ENCODE results near the gene SEZ6L.

Gene SEZ6L

GRCh38 chr22:26287382-26288225 is 118.3 kb downstream of the SEZ6L start:
- Histone ChIP-seq H3K27me3 (ENCODE audit: control insufficient read depth in 3 of 3, insufficient read depth in 3 of 3, low read depth in 1 of 3, low read length in 3 of 3) (peaks cover 0 to 3% (median 0%) of the 10 kb centered on the region in 3 experiments), H3K23ac (ENCODE audit: low read depth, low read length, poor library complexity) (no peak overlapping the region), H4K8ac (ENCODE audit: low read depth, low read length) (no peak overlapping the region), H2AK5ac (ENCODE audit: low read depth, low read length) (no peak overlapping the region), H2AFZ (ENCODE audit: low read length) (no peak overlapping the region), H3K14ac (ENCODE audit: low read length) (no peak overlapping the region), H3K18ac (ENCODE audit: low read length) (no peak overlapping the region), H2BK15ac (ENCODE audit: low read length) (no peak overlapping the region), H2BK12ac (ENCODE audit: low read length) (no peak overlapping the region), H3K36me3 (replicated peaks in 1 of 2; ENCODE audit: control insufficient read depth in 2 of 2, insufficient read depth in 2 of 2, low read length in 2 of 2) (no peaks in the 10 kb centered on the region), H3K9ac (ENCODE audit: low read depth, low read length, poor library complexity) (no peak overlapping the region), H4K91ac (ENCODE audit: low read depth, low read length, poor library complexity) (no peak overlapping the region), H3K4ac (ENCODE audit: low read length) (no peak overlapping the region), H3K4me1 (ENCODE audit: control insufficient read depth in 2 of 2, insufficient read depth in 1 of 2, low read depth in 1 of 2, low read length in 2 of 2) (no peaks in the 10 kb centered on the region), H3K27ac (replicated peaks; ENCODE audit: low read length) (no peak overlapping the region), H2BK120ac (ENCODE audit: low read depth, low read length) (no peak overlapping the region), H3K4me2 (ENCODE audit: insufficient read depth, low read length, poor library complexity, severe bottlenecking) (no peak overlapping the region), H2BK5ac (ENCODE audit: low read length) (no peak overlapping the region), H3K9me3 (replicated peaks in 1 of 2; ENCODE audit: control insufficient read depth in 2 of 2, insufficient read depth in 1 of 2, low read depth in 1 of 2, low read length in 2 of 2) (no peaks in the 10 kb centered on the region), H3K79me1 (ENCODE audit: low read depth, low read length) (no peaks in the 10 kb centered on the region), H3K4me3 (ENCODE audit: low read length in 2 of 2) (no peak overlapping the region)
- no CpG with 5 or more reads among the region's 7 CpGs for WGBS, 2 donors (ENCODE audit: extremely low coverage in 2 of 2, insufficient read length in 2 of 2, insufficient replicate concordance in 1 of 2)
- no peak for DNase-seq (ENCODE audit: low spot score)

- no peaks in the 10 kb centered on the region for H3K4me1 ChIP-seq (ENCODE audit: control insufficient read depth in 2 of 2, insufficient read depth in 1 of 2, low read depth in 1 of 2, low read length in 2 of 2)
- H3K14ac ChIP-seq (ENCODE audit: low read length): no peak overlapping the region
- H2BK12ac ChIP-seq (ENCODE audit: low read length): no peak overlapping the region
- no peak overlapping the region for H3K23ac ChIP-seq (ENCODE audit: low read depth, low read length, poor library complexity)
- H3K4ac ChIP-seq (ENCODE audit: low read length): no peak overlapping the region
- H3K36me3 ChIP-seq (replicated peaks in 1 of 2; ENCODE audit: control insufficient read depth in 2 of 2, insufficient read depth in 2 of 2, low read length in 2 of 2): no peaks in the 10 kb centered on the region
- no peak overlapping the region for H3K4me2 ChIP-seq (ENCODE audit: insufficient read depth, low read length, poor library complexity, severe bottlenecking)
- no peak for DNase-seq (ENCODE audit: low spot score)
- no peak overlapping the region for H2BK120ac ChIP-seq (ENCODE audit: low read depth, low read length)
- H3K18ac ChIP-seq (ENCODE audit: low read length): no peak overlapping the region
- no peak overlapping the region for H2AFZ ChIP-seq (ENCODE audit: low read length)
- no peak overlapping the region for H3K4me3 ChIP-seq (ENCODE audit: low read length in 2 of 2)
- no peak overlapping the region for H4K8ac ChIP-seq (ENCODE audit: low read depth, low read length)
- H3K9ac ChIP-seq (ENCODE audit: low read depth, low read length, poor library complexity): no peak overlapping the region
- no CpG with 5 or more reads among the region's 13 CpGs for WGBS, 2 donors (ENCODE audit: extremely low coverage in 2 of 2, insufficient read length in 2 of 2, insufficient replicate concordance in 1 of 2)
- H4K91ac ChIP-seq (ENCODE audit: low read depth, low read length, poor library complexity): no peak overlapping the region
- no peak overlapping the region for H2BK15ac ChIP-seq (ENCODE audit: low read length)
- H2BK5ac ChIP-seq (ENCODE audit: low read length): no peak overlapping the region
- no peaks in the 10 kb centered on the region for H3K79me1 ChIP-seq (ENCODE audit: low read depth, low read length)
- no peak overlapping the region for H2AK5ac ChIP-seq (ENCODE audit: low read depth, low read length)
- no peaks in the 10 kb centered on the region for H3K9me3 ChIP-seq (replicated peaks in 1 of 2; ENCODE audit: control insufficient read depth in 2 of 2, insufficient read depth in 1 of 2, low read depth in 1 of 2, low read length in 2 of 2)
- H3K27ac ChIP-seq (replicated peaks; ENCODE audit: low read length): no peak overlapping the region
- H3K27me3 ChIP-seq (ENCODE audit: control insufficient read depth in 3 of 3, insufficient read depth in 3 of 3, low read depth in 1 of 3, low read length in 3 of 3): peaks cover 0 to 3% (median 0%) of the 10 kb centered on the region in 3 experiments
Observed at GRCh38 chr22:26289611-26290101, 120.4 kb downstream of the SEZ6L start.

- H3K27me3 ChIP-seq (ENCODE audit: control insufficient read depth in 3 of 3, insufficient read depth in 3 of 3, low read depth in 1 of 3, low read length in 3 of 3): peaks cover 0 to 9% (median 0%) of the 10 kb centered on the region in 3 experiments
- H2BK12ac ChIP-seq (ENCODE audit: low read length): no peak overlapping the region
- H3K9me3 ChIP-seq (replicated peaks in 1 of 2; ENCODE audit: control insufficient read depth in 2 of 2, insufficient read depth in 1 of 2, low read depth in 1 of 2, low read length in 2 of 2): no peaks in the 10 kb centered on the region
- no CpG with 5 or more reads among the region's 14 CpGs for WGBS, 2 donors (ENCODE audit: extremely low coverage in 2 of 2, insufficient read length in 2 of 2, insufficient replicate concordance in 1 of 2)
- H2AK5ac ChIP-seq (ENCODE audit: low read depth, low read length): no peak overlapping the region
- no peaks in the 10 kb centered on the region for H3K79me1 ChIP-seq (ENCODE audit: low read depth, low read length)
- peak overlapping the region; percentile 25 for H2BK5ac ChIP-seq (ENCODE audit: low read length)
- H3K4me2 ChIP-seq (ENCODE audit: insufficient read depth, low read length, poor library complexity, severe bottlenecking): no peak overlapping the region
- H2AFZ ChIP-seq (ENCODE audit: low read length): no peak overlapping the region
- no peak overlapping the region for H3K9ac ChIP-seq (ENCODE audit: low read depth, low read length, poor library complexity)
- H3K4me1 ChIP-seq (ENCODE audit: control insufficient read depth in 2 of 2, insufficient read depth in 1 of 2, low read depth in 1 of 2, low read length in 2 of 2): no peaks in the 10 kb centered on the region
- no peak overlapping the region for H3K4me3 ChIP-seq (ENCODE audit: low read length in 2 of 2)
- no peak overlapping the region for H4K8ac ChIP-seq (ENCODE audit: low read depth, low read length)
- no peak overlapping the region for H3K27ac ChIP-seq (replicated peaks; ENCODE audit: low read length)
- no peak overlapping the region for H3K4ac ChIP-seq (ENCODE audit: low read length)
- H3K14ac ChIP-seq (ENCODE audit: low read length): no peak overlapping the region
- H3K18ac ChIP-seq (ENCODE audit: low read length): no peak overlapping the region
- no peak for DNase-seq (ENCODE audit: low spot score)
- no peak overlapping the region for H2BK15ac ChIP-seq (ENCODE audit: low read length)
- no peak overlapping the region for H4K91ac ChIP-seq (ENCODE audit: low read depth, low read length, poor library complexity)
- no peak overlapping the region for H3K23ac ChIP-seq (ENCODE audit: low read depth, low read length, poor library complexity)
- no peak overlapping the region for H2BK120ac ChIP-seq (ENCODE audit: low read depth, low read length)
- H3K36me3 ChIP-seq (replicated peaks in 1 of 2; ENCODE audit: control insufficient read depth in 2 of 2, insufficient read depth in 2 of 2, low read length in 2 of 2): no peaks in the 10 kb centered on the region
Observed at GRCh38 chr22:26291940-26292666, 122.8 kb downstream of the SEZ6L start.

- H3K23ac ChIP-seq (ENCODE audit: low read depth, low read length, poor library complexity): no peak overlapping the region
- no peak overlapping the region for H4K91ac ChIP-seq (ENCODE audit: low read depth, low read length, poor library complexity)
- H3K9ac ChIP-seq (ENCODE audit: low read depth, low read length, poor library complexity): no peak overlapping the region
- H2AFZ ChIP-seq (ENCODE audit: low read length): no peak overlapping the region
- peak overlapping the region; percentile 25 for H2BK5ac ChIP-seq (ENCODE audit: low read length)
- no peak overlapping the region for H2BK12ac ChIP-seq (ENCODE audit: low read length)
- H2AK5ac ChIP-seq (ENCODE audit: low read depth, low read length): no peak overlapping the region
- no peak overlapping the region for H3K4me2 ChIP-seq (ENCODE audit: insufficient read depth, low read length, poor library complexity, severe bottlenecking)
- H3K18ac ChIP-seq (ENCODE audit: low read length): no peak overlapping the region
- no peak overlapping the region for H2BK120ac ChIP-seq (ENCODE audit: low read depth, low read length)
- no CpG with 5 or more reads among the region's 13 CpGs for WGBS, 2 donors (ENCODE audit: extremely low coverage in 2 of 2, insufficient read length in 2 of 2, insufficient replicate concordance in 1 of 2)
- no peaks in the 10 kb centered on the region for H3K79me1 ChIP-seq (ENCODE audit: low read depth, low read length)
- H2BK15ac ChIP-seq (ENCODE audit: low read length): no peak overlapping the region
- H3K36me3 ChIP-seq (replicated peaks in 1 of 2; ENCODE audit: control insufficient read depth in 2 of 2, insufficient read depth in 2 of 2, low read length in 2 of 2): no peaks in the 10 kb centered on the region
- H3K4me1 ChIP-seq (ENCODE audit: control insufficient read depth in 2 of 2, insufficient read depth in 1 of 2, low read depth in 1 of 2, low read length in 2 of 2): no peaks in the 10 kb centered on the region
- no peak for DNase-seq (ENCODE audit: low spot score)
- H3K9me3 ChIP-seq (replicated peaks in 1 of 2; ENCODE audit: control insufficient read depth in 2 of 2, insufficient read depth in 1 of 2, low read depth in 1 of 2, low read length in 2 of 2): no peaks in the 10 kb centered on the region
- H3K27ac ChIP-seq (replicated peaks; ENCODE audit: low read length): no peak overlapping the region
- no peak overlapping the region for H3K4me3 ChIP-seq (ENCODE audit: low read length in 2 of 2)
- H3K14ac ChIP-seq (ENCODE audit: low read length): peak overlapping the region; percentile 23
- H4K8ac ChIP-seq (ENCODE audit: low read depth, low read length): no peak overlapping the region
- H3K27me3 ChIP-seq (ENCODE audit: control insufficient read depth in 3 of 3, insufficient read depth in 3 of 3, low read depth in 1 of 3, low read length in 3 of 3): peaks cover 0 to 9% (median 0%) of the 10 kb centered on the region in 3 experiments
- no peak overlapping the region for H3K4ac ChIP-seq (ENCODE audit: low read length)
Observed at GRCh38 chr22:26292667-26292995, 123.4 kb downstream of the SEZ6L start.

Data from neuronal stem cell (in vitro differentiated cells).